Uterus (tissue), 4 donors: ENCODE results near the gene CADM4. TPM values are rescaled to one million over a fixed set of nuclear protein-coding genes. Genes with fewer than 3 reads are reported as not detected.
A peak's percentile ranks its signal among the peaks of the same experiment; 100 is the strongest.
"Not testable (repeated sequence)": the region's sequence is repeated elsewhere in the genome, so short reads cannot be mapped to it uniquely, and the experiment has no call there.

Source experiments
- DNase-seq, 2 donors: peaks; one replicate each; pipeline ENCODE4 v3.0.0-alpha.2; 2019 to 2020
- H3K27ac ChIP-seq, 2 donors: fragments of 200-600 bp; sonication (generic); 1 replicate in 1 of 2; 2 replicates in 1 of 2; pipeline ENCODE4 v1.5.1; 2016 to 2018
- H3K27me3 ChIP-seq, 2 donors: fragments of 200-600 bp; sonication (generic); one replicate each; pipeline ENCODE4 v1.5.1; 2018 to 2019; ENCODE audit warnings: control low read depth in 1 of 2
- H3K36me3 ChIP-seq, 2 donors: fragments of 200-600 bp; sonication (generic); one replicate each; pipeline ENCODE4 v1.5.1; 2019; ENCODE audit warnings: control low read depth in 1 of 2
- H3K4me1 ChIP-seq, 2 donors: fragments of 200-600 bp; sonication (generic); one replicate each; pipeline ENCODE4 v1.5.1; 2018 to 2019; ENCODE audit warnings: control low read depth in 1 of 2
- H3K4me3 ChIP-seq, 2 donors: fragments of 200-600 bp; sonication (generic); 1 replicate in 1 of 2; 2 replicates in 1 of 2; pipeline ENCODE4 v1.5.1; 2018 to 2019; ENCODE audit warnings: mild to moderate bottlenecking in 1 of 2
- H3K9me3 ChIP-seq, 2 donors: fragments of 200-600 bp; sonication (generic); one replicate each; pipeline ENCODE4 v1.5.1; 2019; ENCODE audit warnings: control low read depth in 1 of 2
- CTCF ChIP-seq, 4 experiments: fragments of 200-600 bp in 2 of 4; fragments of 450-650 bp in 2 of 4; sonication (generic) in 2 of 4; IDR thresholded peaks; one replicate each; pipeline ENCODE4 v1.5.1; 2016 to 2019; ENCODE audit warnings: antibody characterized with exemption in 4 of 4, mild to moderate bottlenecking in 2 of 4, moderate library complexity in 1 of 4
- POLR2A ChIP-seq, 2 donors: fragments of 450-650 bp; IDR thresholded peaks; one replicate each; pipeline ENCODE4 v1.6.1; 2016; ENCODE audit warnings: antibody characterized with exemption in 2 of 2, mild to moderate bottlenecking in 1 of 2, moderate library complexity in 1 of 2
- intact Hi-C: fragments of 100-400 bp; cut with DNase I; formaldehyde crosslinking; loops from one replicate; pipeline ENCODE4 v1.15.1; 2023; ENCODE audit warnings: low total_unique reads
- total RNA-seq, 4 donors: library from RNA; depleted of rRNA in 3 of 4; stranded (reverse); fragments of >200 nt in 3 of 4; gene quantifications; one replicate each; pipeline versions ENCODE4 v1.1.0 to v1.2.4, GENCODE V29; 2014 to 2023
- donor health status: DM: yes; HTN: yes; CAD: no.

CADM4 gene
- total RNA-seq, 4 donors from 2014 or later, result 2.1 to 18.6 (median 10.5) TPM

DNA sequence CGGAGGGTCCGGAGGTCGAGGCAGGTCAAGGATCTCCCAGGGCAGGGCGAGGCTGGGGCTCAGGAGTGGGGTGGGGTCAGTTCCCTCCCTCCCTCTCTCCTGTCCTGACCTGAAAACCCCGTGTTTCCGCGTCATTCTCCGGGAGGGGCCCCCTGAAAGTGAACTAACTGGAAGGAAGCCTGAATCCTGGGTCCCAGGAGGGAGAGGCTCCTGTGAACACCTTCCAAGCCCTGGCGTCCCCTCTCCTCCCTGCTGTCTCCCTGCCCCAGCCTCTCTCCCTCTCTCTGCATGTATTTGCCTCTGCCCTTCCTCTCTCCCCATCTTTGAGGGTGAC, 741 bp upstream of the CADM4 start:
- no peak for TF ChIP-seq CTCF (IDR thresholded peaks at IDR 0.05)
- no peak for TF ChIP-seq POLR2A (IDR thresholded peaks at IDR 0.05)
- peaks cover 0 to 13% of the 10 kb centered on the region in 2 donors for H3K4me1 ChIP-seq
- no peaks in the 10 kb centered on the region for H3K9me3 ChIP-seq
- H3K4me3 ChIP-seq, result peak overlapping the region; percentile 49 to 52
- DNase-seq, result no peak
- H3K27ac ChIP-seq, result no peak overlapping the region
- no peaks in the 10 kb centered on the region for H3K27me3 ChIP-seq
- H3K36me3 ChIP-seq, result no peaks in the 10 kb centered on the region
- intact Hi-C loops, result no loop called here

GRCh38 chr19:43638995-43639518, 593 bp downstream of the CADM4 start:
- intact Hi-C loops, result no loop called here
- H3K4me1 ChIP-seq, result peaks cover 0 to 13% of the 10 kb centered on the region in 2 donors
- DNase-seq, result no peak
- no peaks in the 10 kb centered on the region for H3K9me3 ChIP-seq
- peak overlapping the region; percentile 20 to 52 for H3K4me3 ChIP-seq
- peak overlapping the region; percentile 7 to 27 for H3K27ac ChIP-seq
- H3K27me3 ChIP-seq, result no peaks in the 10 kb centered on the region
- no peaks in the 10 kb centered on the region for H3K36me3 ChIP-seq
- TF ChIP-seq POLR2A (IDR thresholded peaks at IDR 0.05) (no peak), CTCF (IDR thresholded peaks at IDR 0.05) (no peak)

- TF ChIP-seq POLR2A (IDR thresholded peaks at IDR 0.05), result no peak
- no peak for TF ChIP-seq CTCF (IDR thresholded peaks at IDR 0.05)
- peaks cover 0 to 13% of the 10 kb centered on the region in 2 donors for H3K4me1 ChIP-seq
- intact Hi-C loops, result no loop called here
- H3K4me3 ChIP-seq, result no peak overlapping the region
- H3K9me3 ChIP-seq, result no peaks in the 10 kb centered on the region
- H3K36me3 ChIP-seq, result no peaks in the 10 kb centered on the region
- H3K27ac ChIP-seq, result no peak overlapping the region
- H3K27me3 ChIP-seq, result no peaks in the 10 kb centered on the region
- DNase-seq, result no peak
These were observed 1.2 kb downstream of the CADM4 start for GRCh38 chr19:43638214-43638994.

GRCh38 chr19:43636121-43636683, 3.4 kb downstream of the CADM4 start:
- DNase-seq, result no peak
- Histone ChIP-seq H3K4me3 (no peak overlapping the region), H3K27ac (no peak overlapping the region), H3K36me3 (no peaks in the 10 kb centered on the region), H3K4me1 (peaks cover 0 to 13% of the 10 kb centered on the region in 2 donors), H3K9me3 (no peaks in the 10 kb centered on the region), H3K27me3 (no peaks in the 10 kb centered on the region)
- TF ChIP-seq CTCF (IDR thresholded peaks at IDR 0.05) (no peak), POLR2A (IDR thresholded peaks at IDR 0.05) (no peak)
- intact Hi-C loops, result no loop called here

- H3K27me3 ChIP-seq, H3K4me3 ChIP-seq, H3K36me3 ChIP-seq, H3K9me3 ChIP-seq, intact Hi-C loops, H3K27ac ChIP-seq, DNase-seq: not testable (repeated sequence)
- H3K4me1 ChIP-seq, result peaks cover 0 to 12% of the 10 kb centered on the region in 2 donors
These were observed 4.1 kb downstream of the CADM4 start for GRCh38 chr19:43635561-43635940.
